Astrocyte of the cerebellum (primary cell): Measurements from ENCODE around the gene PTGER2.

Source experiments
- DNase-seq: peaks from one replicate; pipeline ENCODE4 v3.0.0-alpha.2; 2011; ENCODE audit warnings: low read depth
- H3K4me3 ChIP-seq: 2 replicates; pipeline ENCODE4 v1.5.1; 2011; ENCODE audit warnings: mild to moderate bottlenecking, low read depth, low read length, moderate library complexity
- in situ Hi-C: cut with HindIII; loops from 2 replicates; pipeline ENCODE4 v1.10.0; 2017; ENCODE audit warnings: low sequenced_read_pairs
- TF ChIP-seq, protein P1 (sequence below): IDR thresholded peaks from 2 replicates; pipeline ENCODE4 v1.5.1; 2012; ENCODE audit warnings: low read length, low read depth, moderate library complexity, mild to moderate bottlenecking; ENCODE audit errors: missing control alignments

Gene PTGER2

DNA sequence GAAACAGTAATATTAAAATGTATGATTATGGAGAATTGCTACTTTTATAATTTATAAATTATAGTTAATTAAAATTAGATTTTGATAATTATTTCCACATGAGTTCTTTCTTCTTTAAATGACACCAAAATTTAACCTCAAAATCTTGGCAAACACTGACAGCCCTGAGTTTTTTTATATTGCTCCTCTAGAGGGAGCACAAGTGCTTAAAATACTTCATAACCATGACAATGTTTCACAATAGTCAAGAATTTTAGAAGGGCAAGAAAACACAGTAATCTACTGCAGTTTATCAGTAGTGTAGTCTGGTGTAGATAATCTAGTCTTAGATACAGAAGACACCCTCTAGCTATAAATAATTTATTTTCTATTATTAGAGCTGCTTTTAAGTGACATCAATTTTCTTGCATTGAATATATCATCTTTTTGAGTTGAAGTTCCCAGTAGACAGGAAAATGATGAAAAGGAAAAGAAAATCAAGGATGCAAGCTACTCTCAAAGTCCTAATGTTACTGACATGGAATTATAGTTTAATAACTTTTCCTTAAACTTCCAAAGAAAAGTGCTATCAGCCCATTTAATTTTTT lies 14.3 kb upstream of the PTGER2 start:
- in situ Hi-C loops, result no loop called here
- H3K4me3 ChIP-seq, result no peak overlapping the region
- TF ChIP-seq, protein P1, sequence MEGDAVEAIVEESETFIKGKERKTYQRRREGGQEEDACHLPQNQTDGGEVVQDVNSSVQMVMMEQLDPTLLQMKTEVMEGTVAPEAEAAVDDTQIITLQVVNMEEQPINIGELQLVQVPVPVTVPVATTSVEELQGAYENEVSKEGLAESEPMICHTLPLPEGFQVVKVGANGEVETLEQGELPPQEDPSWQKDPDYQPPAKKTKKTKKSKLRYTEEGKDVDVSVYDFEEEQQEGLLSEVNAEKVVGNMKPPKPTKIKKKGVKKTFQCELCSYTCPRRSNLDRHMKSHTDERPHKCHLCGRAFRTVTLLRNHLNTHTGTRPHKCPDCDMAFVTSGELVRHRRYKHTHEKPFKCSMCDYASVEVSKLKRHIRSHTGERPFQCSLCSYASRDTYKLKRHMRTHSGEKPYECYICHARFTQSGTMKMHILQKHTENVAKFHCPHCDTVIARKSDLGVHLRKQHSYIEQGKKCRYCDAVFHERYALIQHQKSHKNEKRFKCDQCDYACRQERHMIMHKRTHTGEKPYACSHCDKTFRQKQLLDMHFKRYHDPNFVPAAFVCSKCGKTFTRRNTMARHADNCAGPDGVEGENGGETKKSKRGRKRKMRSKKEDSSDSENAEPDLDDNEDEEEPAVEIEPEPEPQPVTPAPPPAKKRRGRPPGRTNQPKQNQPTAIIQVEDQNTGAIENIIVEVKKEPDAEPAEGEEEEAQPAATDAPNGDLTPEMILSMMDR, result peak; percentile 41
- no peak for DNase-seq

- no peak overlapping the region for H3K4me3 ChIP-seq
- TF ChIP-seq, protein P1, result no peak
- no peak for DNase-seq
- in situ Hi-C loops, result no loop called here
Measured at GRCh38 chr14:52303236-52303635, 10.9 kb upstream of the PTGER2 start.

GRCh38 chr14:52304248-52304904 lies 9.7 kb upstream of the PTGER2 start:
- in situ Hi-C loops, result no loop called here
- H3K4me3 ChIP-seq, result no peak overlapping the region
- TF ChIP-seq, protein P1, result no peak
- DNase-seq, result no peak

GRCh38 chr14:52305014-52305413 lies 9.1 kb upstream of the PTGER2 start:
- no peak for DNase-seq
- TF ChIP-seq, protein P1, result no peak
- no peak overlapping the region for H3K4me3 ChIP-seq
- in situ Hi-C loops, result no loop called here

DNA sequence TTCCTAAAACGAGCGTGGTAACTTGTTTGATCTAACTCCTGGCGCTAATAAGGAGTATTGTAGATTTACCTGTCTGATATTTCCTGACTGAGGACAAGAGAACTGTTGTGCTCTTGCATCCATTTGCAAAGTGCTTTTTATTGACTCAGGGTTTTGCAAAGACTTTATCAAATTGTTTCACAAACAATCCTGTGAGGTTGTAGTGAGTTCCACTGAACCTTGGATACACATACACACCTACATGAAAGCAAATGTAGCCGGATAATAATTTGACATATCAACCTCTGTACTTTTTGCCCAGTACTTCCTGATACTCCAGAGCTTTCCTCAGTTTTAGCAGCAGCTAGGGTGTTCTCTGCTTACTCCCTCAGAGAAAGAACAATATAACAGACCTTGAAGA lies 6.7 kb upstream of the PTGER2 start:
- in situ Hi-C loops, result no loop called here
- no peak for DNase-seq
- no peak overlapping the region for H3K4me3 ChIP-seq
- TF ChIP-seq, protein P1, result no peak

DNA sequence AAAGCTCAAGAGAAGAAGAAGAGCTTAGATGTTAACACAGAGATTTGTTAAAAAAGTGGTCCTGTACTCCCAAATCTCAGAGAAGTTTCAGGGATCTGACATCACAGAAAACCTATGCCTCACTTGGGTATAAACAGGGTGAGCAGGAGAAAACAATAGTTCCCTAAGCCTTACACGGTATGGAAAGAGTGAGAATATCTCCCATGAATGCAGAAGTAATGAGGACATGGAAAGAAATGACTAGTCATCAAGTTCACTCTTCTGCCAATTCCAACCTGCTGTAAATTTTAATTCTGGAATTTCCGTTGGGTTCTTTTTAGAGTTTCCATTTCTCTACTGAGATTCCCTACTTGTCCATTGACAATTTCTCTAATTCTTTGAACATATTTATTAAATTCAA lies 6.2 kb upstream of the PTGER2 start:
- TF ChIP-seq, protein P1, result no peak
- DNase-seq, result no peak
- no peak overlapping the region for H3K4me3 ChIP-seq
- in situ Hi-C loops, result no loop called here

- in situ Hi-C loops, result no loop called here
- H3K4me3 ChIP-seq, result no peak overlapping the region
- TF ChIP-seq, protein P1, result no peak
- no peak for DNase-seq
Measured at GRCh38 chr14:52310541-52310940, 3.6 kb upstream of the PTGER2 start.
